B cell (primary cell): ENCODE data around the gene CRK. TPM values are rescaled to one million over a fixed set of nuclear protein-coding genes. Genes with fewer than 3 reads are reported as not detected.

ENCODE experiments used
- ATAC-seq: fragments of 200-7000 bp; cut with Tn5 transposase; one replicate; pipeline ENCODE4 v1.10.0; 2021; ENCODE audit warnings: low read depth, mild to moderate bottlenecking, moderate number of reproducible peaks, moderate library complexity
- CTCF ChIA-PET: fragments of 350-600 bp; sonication (Branson Sonifier 250); formaldehyde crosslinking; loops from one replicate; lab custom pipeline; 2021; ENCODE audit warnings: antibody characterized with exemption, inconsistent platforms; lab: Charles Lee
- POLR2A ChIA-PET: fragments of 350-600 bp; sonication (Branson Sonifier 250); formaldehyde crosslinking; loops from one replicate; lab custom pipeline; 2021; ENCODE audit warnings: antibody characterized with exemption; lab: Charles Lee
- DNase-seq: peaks from one replicate; pipeline ENCODE4 v3.0.0; 2013
- H2AFZ ChIP-seq: 2 replicates; pipeline ENCODE4 v1.6.1; 2012; ENCODE audit warnings: mild to moderate bottlenecking, low read depth, low read length; ENCODE audit not compliant: insufficient read depth, poor library complexity, severe bottlenecking
- H3K27ac ChIP-seq, 2 donors: 1 replicate in 1 of 2; 2 replicates in 1 of 2; pipeline ENCODE4 v1.5.1; 2012 to 2013; ENCODE audit warnings: low read length in 2 of 2, mild to moderate bottlenecking in 2 of 2, moderate library complexity in 1 of 2
- H3K27me3 ChIP-seq, 4 experiments: fragments of 200-600 bp in 1 of 4; sonication (generic) in 1 of 4; replicated peaks in 1 of 4; 1 replicate in 2 of 4; 2 replicates in 2 of 4; pipeline versions ENCODE4 v1.6.1 to v1.7.0; 2013 to 2016; ENCODE audit warnings: low read length in 3 of 4, mild to moderate bottlenecking in 2 of 4, mixed read lengths in 1 of 4, moderate library complexity in 1 of 4; ENCODE audit not compliant: insufficient read depth in 4 of 4, control insufficient read depth in 3 of 4; ENCODE audit errors: control extremely low read depth in 1 of 4
- H3K36me3 ChIP-seq, 2 experiments: replicated peaks in 1 of 2; 1 replicate in 1 of 2; 2 replicates in 1 of 2; pipeline versions ENCODE4 v1.6.1 to v1.7.1; 2013; ENCODE audit warnings: low read length in 1 of 2; ENCODE audit not compliant: insufficient read depth in 2 of 2, control insufficient read depth in 1 of 2; ENCODE audit errors: control extremely low read depth in 1 of 2, extremely low read depth in 1 of 2
- H3K4me1 ChIP-seq, 2 donors: fragments of 200-600 bp in 1 of 2; sonication (generic) in 1 of 2; 1 replicate in 1 of 2; 2 replicates in 1 of 2; pipeline versions ENCODE4 v1.5.1 to v1.6.1; 2013 to 2017; ENCODE audit warnings: low read length in 2 of 2; ENCODE audit not compliant: control insufficient read depth in 2 of 2, insufficient read depth in 2 of 2
- H3K4me2 ChIP-seq: replicated peaks from 2 replicates; pipeline ENCODE3; 2012; ENCODE audit warnings: mild to moderate bottlenecking, low read depth, low read length; ENCODE audit not compliant: poor library complexity, severe bottlenecking
- H3K4me3 ChIP-seq, 5 experiments: fragments of 200-600 bp in 1 of 5; sonication (generic) in 1 of 5; 1 replicate in 3 of 5; 2 replicates in 2 of 5; pipeline versions ENCODE4 v1.5.1 to v1.7.0; 2011 to 2016; ENCODE audit warnings: low read length in 4 of 5, mild to moderate bottlenecking in 4 of 5, low read depth in 2 of 5, control low read depth in 1 of 5, moderate library complexity in 1 of 5; ENCODE audit not compliant: insufficient read depth in 1 of 5; ENCODE audit errors: control extremely low read depth in 1 of 5, extremely low read depth in 1 of 5
- H3K79me2 ChIP-seq: fragments of 200-600 bp; sonication (generic); one replicate; pipeline ENCODE4 v1.6.0; 2016; ENCODE audit warnings: low read length; ENCODE audit not compliant: control insufficient read depth, insufficient read depth
- H3K9ac ChIP-seq: fragments of 200-600 bp; sonication (generic); 2 replicates; pipeline ENCODE4 v1.6.1; 2017; ENCODE audit warnings: mild to moderate bottlenecking, low read length, moderate library complexity
- H3K9me3 ChIP-seq, 3 donors: one replicate each; pipeline versions ENCODE4 v1.6.1 to v1.7.1; 2013; ENCODE audit warnings: low read length in 2 of 3; ENCODE audit not compliant: control insufficient read depth in 2 of 3, insufficient read depth in 1 of 3; ENCODE audit errors: control extremely low read depth in 1 of 3
- H4K20me1 ChIP-seq: 2 replicates; pipeline ENCODE4 v1.6.0; 2012; ENCODE audit warnings: mild to moderate bottlenecking, low read length; ENCODE audit not compliant: insufficient read depth, control insufficient read depth, poor library complexity, severe bottlenecking
- H3K27ac Mint-ChIP-seq: one replicate; pipeline ENCODE4 v1.8.0; 2021; ENCODE audit warnings: mixed read lengths
- H3K27me3 Mint-ChIP-seq: one replicate; pipeline ENCODE4 v1.8.0; 2021; ENCODE audit warnings: mixed read lengths
- H3K4me1 Mint-ChIP-seq: one replicate; pipeline ENCODE4 v1.8.0; 2021; ENCODE audit warnings: mixed read lengths
- H3K4me3 Mint-ChIP-seq: one replicate; pipeline ENCODE4 v1.8.0; 2021; ENCODE audit warnings: mixed read lengths
- H3K9me3 Mint-ChIP-seq: one replicate; pipeline ENCODE4 v1.8.0; 2022; ENCODE audit warnings: mixed read lengths; ENCODE audit not compliant: insufficient read depth
- CTCF ChIP-seq: fragments of 200-600 bp; IDR thresholded peaks from one replicate; pipeline ENCODE4 v1.8.0; 2022; ENCODE audit warnings: antibody characterized with exemption, mild to moderate bottlenecking
- EZH2 ChIP-seq: IDR thresholded peaks from 2 replicates; pipeline ENCODE4 v1.6.1; 2012; ENCODE audit warnings: borderline replicate concordance, low read depth, mild to moderate bottlenecking, moderate library complexity, low read length; ENCODE audit not compliant: insufficient read depth, poor library complexity, severe bottlenecking
- WGBS: methylation state at CpG from one replicate; pipeline ENCODE4 v1.1.5; 2013; ENCODE audit warnings: missing lambda C conversion rate; ENCODE audit not compliant: insufficient coverage; 5-methylcytosine and 5-hydroxymethylcytosine counted together
- intact Hi-C: fragments of 100-400 bp; cut with micrococcal nuclease; formaldehyde crosslinking; loops from one replicate; pipeline ENCODE4 v1.10.0; 2022
- polyA plus RNA-seq: library from polyadenylated mRNA; depleted of rRNA; stranded (reverse); fragments of >200 nt; gene quantifications from 2 replicates; pipeline ENCODE4 v1.2.3, GENCODE V29; 2012
- total RNA-seq, 2 donors: library from RNA; stranded (reverse); fragments of 120-200 nt in 1 of 2; gene quantifications; 1 replicate in 1 of 2; 2 replicates in 1 of 2; pipeline versions ENCODE4 v1.2.3 to v1.2.4, GENCODE V29; 2013 to 2022

CRK gene
- total and polyA plus RNA-seq, 2 donors (not counting 1 experiment from before 2014, with no cell fraction given), result 8.2 to 36.4 TPM

GRCh38 chr17:1487939-1488825 lies 32.1 kb upstream of the CRK start:
- Histone ChIP-seq H3K9ac (peak overlapping the region; percentile 72), H4K20me1 (peaks cover 26% of the 10 kb centered on the region), H2AFZ (peak overlapping the region; percentile 65), H3K4me1 (peaks cover 35 to 64% of the 10 kb centered on the region in 2 donors), H3K9me3 (no peaks in the 10 kb centered on the region), H3K27ac (peak overlapping the region; percentile 81 to 90), H3K36me3 (peaks cover 0 to 4% of the 10 kb centered on the region in 2 experiments), H3K4me3 (peak overlapping the region; percentile 31 to 83 (median 68)), H3K4me2 (peak overlapping the region; percentile 98), H3K79me2 (peaks cover 24% of the 10 kb centered on the region), H3K27me3 (peaks cover 0 to 5% (median 0%) of the 10 kb centered on the region in 4 experiments)
- WGBS, result 5% methylated on average over 72 of the region's 72 CpGs
- intact Hi-C loops, result loop anchor here (1.0 to 5.0 kb wide), 3 partner anchors 25 to 307 kb away; no protein-coding TSS in a partner anchor
- H3K27ac Mint-ChIP-seq, result peak overlapping the region; percentile 91
- CTCF ChIA-PET, result interaction anchor here (0.5 to 3.6 kb wide), 9 partner anchors 25 to 126 kb away, joined by 3 to 23 read pairs (median 4); partner anchors contain the start of gene INPP5K
- peaks cover 54% of the 10 kb centered on the region for H3K4me1 Mint-ChIP-seq
- POLR2A ChIA-PET, result interaction anchor here (0.6 to 3.9 kb wide), 9 partner anchors 9 to 161 kb away, joined by 3 to 23 read pairs (median 4); partner anchors contain the start of genes INPP5K, SLC43A2 and YWHAE
- no peaks in the 10 kb centered on the region for H3K9me3 Mint-ChIP-seq
- no peak for TF ChIP-seq EZH2
- TF ChIP-seq CTCF, result no peak
- peak; percentile 32 for ATAC-seq
- peak; percentile 88 for DNase-seq
- no peaks in the 10 kb centered on the region for H3K27me3 Mint-ChIP-seq
- peak overlapping the region; percentile 87 for H3K4me3 Mint-ChIP-seq
